Neural cell (in vitro differentiated cells): Measurements from ENCODE around the gene ANXA4.

Experiments
- CTCF ChIP-seq: fragments of 450-650 bp; IDR thresholded peaks from 2 replicates; pipeline ENCODE4 v1.5.1; 2014; ENCODE audit warnings: antibody characterized with exemption, mild to moderate bottlenecking, moderate library complexity; ENCODE audit not compliant: poor library complexity, severe bottlenecking
- EP300 ChIP-seq: fragments of 450-650 bp; conservative IDR thresholded peaks from 2 replicates; pipeline ENCODE4 v1.6.1; 2014; ENCODE audit warnings: antibody characterized with exemption, mild to moderate bottlenecking, moderate library complexity; ENCODE audit not compliant: poor library complexity, severe bottlenecking
- TAF1 ChIP-seq: IDR thresholded peaks from 2 replicates; pipeline ENCODE4 v1.6.1; 2012; ENCODE audit warnings: low read depth

GRCh38 chr2:69789772-69790600 lies 48.1 kb downstream of the ANXA4 start:
- TF ChIP-seq EP300 = no peak
- TF ChIP-seq CTCF = no peak
- no peak for TF ChIP-seq TAF1
